Measurements from ENCODE around the gene RPS13.
"Not testable (repeated sequence)": the region's sequence is repeated elsewhere in the genome, so short reads cannot be mapped to it uniquely, and the experiment has no call there.

DNA sequence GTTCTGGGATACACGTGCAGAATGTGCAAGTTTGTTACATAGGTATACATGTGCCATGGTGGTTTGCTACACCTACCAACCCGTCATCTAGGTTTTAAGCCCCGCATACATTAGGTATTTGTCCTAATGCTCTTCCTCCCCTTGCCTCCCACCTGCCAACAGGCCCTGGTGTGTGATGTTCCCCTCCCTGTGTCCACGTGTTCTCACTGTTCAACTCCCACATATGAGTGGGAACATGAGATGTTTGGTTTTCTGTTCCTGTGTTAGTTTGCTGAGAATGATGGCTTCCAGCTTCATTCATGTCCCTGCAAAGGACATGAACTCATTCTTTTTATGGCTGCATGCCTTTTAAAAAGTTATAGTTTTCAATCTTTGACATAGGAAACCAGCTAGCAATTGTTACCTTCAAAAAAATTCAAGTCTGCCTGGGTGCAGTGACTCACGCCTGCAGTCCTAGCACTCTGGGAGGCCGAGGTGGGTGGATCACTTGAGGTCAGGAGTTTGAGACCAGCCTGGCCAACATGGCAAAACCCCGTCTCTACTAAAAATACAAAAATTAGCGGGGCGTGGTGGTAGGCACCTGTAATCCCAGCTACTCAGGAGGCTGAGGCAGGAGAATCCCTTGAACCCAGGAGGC lies 28.1 kb upstream of the RPS13 start:
- not testable (repeated sequence) for TF ChIP-seq POLR2A, EP300 (IDR thresholded peaks at IDR 0.05)
- TF ChIP-seq, protein P1, sequence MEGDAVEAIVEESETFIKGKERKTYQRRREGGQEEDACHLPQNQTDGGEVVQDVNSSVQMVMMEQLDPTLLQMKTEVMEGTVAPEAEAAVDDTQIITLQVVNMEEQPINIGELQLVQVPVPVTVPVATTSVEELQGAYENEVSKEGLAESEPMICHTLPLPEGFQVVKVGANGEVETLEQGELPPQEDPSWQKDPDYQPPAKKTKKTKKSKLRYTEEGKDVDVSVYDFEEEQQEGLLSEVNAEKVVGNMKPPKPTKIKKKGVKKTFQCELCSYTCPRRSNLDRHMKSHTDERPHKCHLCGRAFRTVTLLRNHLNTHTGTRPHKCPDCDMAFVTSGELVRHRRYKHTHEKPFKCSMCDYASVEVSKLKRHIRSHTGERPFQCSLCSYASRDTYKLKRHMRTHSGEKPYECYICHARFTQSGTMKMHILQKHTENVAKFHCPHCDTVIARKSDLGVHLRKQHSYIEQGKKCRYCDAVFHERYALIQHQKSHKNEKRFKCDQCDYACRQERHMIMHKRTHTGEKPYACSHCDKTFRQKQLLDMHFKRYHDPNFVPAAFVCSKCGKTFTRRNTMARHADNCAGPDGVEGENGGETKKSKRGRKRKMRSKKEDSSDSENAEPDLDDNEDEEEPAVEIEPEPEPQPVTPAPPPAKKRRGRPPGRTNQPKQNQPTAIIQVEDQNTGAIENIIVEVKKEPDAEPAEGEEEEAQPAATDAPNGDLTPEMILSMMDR (IDR thresholded peaks at IDR 0.05): not testable (repeated sequence)

All from gastroesophageal sphincter (tissue), 3 donors.